B cell (primary cell): Measurements from ENCODE around the gene RPL13. TPM values are rescaled to one million over a fixed set of nuclear protein-coding genes. Genes with fewer than 3 reads are reported as not detected.

Source experiments
- ATAC-seq: fragments of 200-7000 bp; cut with Tn5 transposase; one replicate; pipeline ENCODE4 v1.10.0; 2021; ENCODE audit warnings: low read depth, mild to moderate bottlenecking, moderate number of reproducible peaks, moderate library complexity
- CTCF ChIA-PET: fragments of 350-600 bp; sonication (Branson Sonifier 250); formaldehyde crosslinking; loops from one replicate; lab custom pipeline; 2021; ENCODE audit warnings: antibody characterized with exemption, inconsistent platforms; lab: Charles Lee
- POLR2A ChIA-PET: fragments of 350-600 bp; sonication (Branson Sonifier 250); formaldehyde crosslinking; loops from one replicate; lab custom pipeline; 2021; ENCODE audit warnings: antibody characterized with exemption; lab: Charles Lee
- DNase-seq: peaks from one replicate; pipeline ENCODE4 v3.0.0; 2013
- H2AFZ ChIP-seq: 2 replicates; pipeline ENCODE4 v1.6.1; 2012; ENCODE audit warnings: mild to moderate bottlenecking, low read depth, low read length; ENCODE audit not compliant: insufficient read depth, poor library complexity, severe bottlenecking
- H3K27ac ChIP-seq, 2 donors: 1 replicate in 1 of 2; 2 replicates in 1 of 2; pipeline ENCODE4 v1.5.1; 2012 to 2013; ENCODE audit warnings: low read length in 2 of 2, mild to moderate bottlenecking in 2 of 2, moderate library complexity in 1 of 2
- H3K27me3 ChIP-seq, 4 experiments: fragments of 200-600 bp in 1 of 4; sonication (generic) in 1 of 4; replicated peaks in 1 of 4; 1 replicate in 2 of 4; 2 replicates in 2 of 4; pipeline versions ENCODE4 v1.6.1 to v1.7.0; 2013 to 2016; ENCODE audit warnings: low read length in 3 of 4, mild to moderate bottlenecking in 2 of 4, mixed read lengths in 1 of 4, moderate library complexity in 1 of 4; ENCODE audit not compliant: insufficient read depth in 4 of 4, control insufficient read depth in 3 of 4; ENCODE audit errors: control extremely low read depth in 1 of 4
- H3K36me3 ChIP-seq, 2 experiments: replicated peaks in 1 of 2; 1 replicate in 1 of 2; 2 replicates in 1 of 2; pipeline versions ENCODE4 v1.6.1 to v1.7.1; 2013; ENCODE audit warnings: low read length in 1 of 2; ENCODE audit not compliant: insufficient read depth in 2 of 2, control insufficient read depth in 1 of 2; ENCODE audit errors: control extremely low read depth in 1 of 2, extremely low read depth in 1 of 2
- H3K4me1 ChIP-seq, 2 donors: fragments of 200-600 bp in 1 of 2; sonication (generic) in 1 of 2; 1 replicate in 1 of 2; 2 replicates in 1 of 2; pipeline versions ENCODE4 v1.5.1 to v1.6.1; 2013 to 2017; ENCODE audit warnings: low read length in 2 of 2; ENCODE audit not compliant: control insufficient read depth in 2 of 2, insufficient read depth in 2 of 2
- H3K4me2 ChIP-seq: replicated peaks from 2 replicates; pipeline ENCODE3; 2012; ENCODE audit warnings: mild to moderate bottlenecking, low read depth, low read length; ENCODE audit not compliant: poor library complexity, severe bottlenecking
- H3K4me3 ChIP-seq, 5 experiments: fragments of 200-600 bp in 1 of 5; sonication (generic) in 1 of 5; 1 replicate in 3 of 5; 2 replicates in 2 of 5; pipeline versions ENCODE4 v1.5.1 to v1.7.0; 2011 to 2016; ENCODE audit warnings: low read length in 4 of 5, mild to moderate bottlenecking in 4 of 5, low read depth in 2 of 5, control low read depth in 1 of 5, moderate library complexity in 1 of 5; ENCODE audit not compliant: insufficient read depth in 1 of 5; ENCODE audit errors: control extremely low read depth in 1 of 5, extremely low read depth in 1 of 5
- H3K79me2 ChIP-seq: fragments of 200-600 bp; sonication (generic); one replicate; pipeline ENCODE4 v1.6.0; 2016; ENCODE audit warnings: low read length; ENCODE audit not compliant: control insufficient read depth, insufficient read depth
- H3K9ac ChIP-seq: fragments of 200-600 bp; sonication (generic); 2 replicates; pipeline ENCODE4 v1.6.1; 2017; ENCODE audit warnings: mild to moderate bottlenecking, low read length, moderate library complexity
- H3K9me3 ChIP-seq, 3 donors: one replicate each; pipeline versions ENCODE4 v1.6.1 to v1.7.1; 2013; ENCODE audit warnings: low read length in 2 of 3; ENCODE audit not compliant: control insufficient read depth in 2 of 3, insufficient read depth in 1 of 3; ENCODE audit errors: control extremely low read depth in 1 of 3
- H4K20me1 ChIP-seq: 2 replicates; pipeline ENCODE4 v1.6.0; 2012; ENCODE audit warnings: mild to moderate bottlenecking, low read length; ENCODE audit not compliant: insufficient read depth, control insufficient read depth, poor library complexity, severe bottlenecking
- H3K27ac Mint-ChIP-seq: one replicate; pipeline ENCODE4 v1.8.0; 2021; ENCODE audit warnings: mixed read lengths
- H3K27me3 Mint-ChIP-seq: one replicate; pipeline ENCODE4 v1.8.0; 2021; ENCODE audit warnings: mixed read lengths
- H3K4me1 Mint-ChIP-seq: one replicate; pipeline ENCODE4 v1.8.0; 2021; ENCODE audit warnings: mixed read lengths
- H3K4me3 Mint-ChIP-seq: one replicate; pipeline ENCODE4 v1.8.0; 2021; ENCODE audit warnings: mixed read lengths
- H3K9me3 Mint-ChIP-seq: one replicate; pipeline ENCODE4 v1.8.0; 2022; ENCODE audit warnings: mixed read lengths; ENCODE audit not compliant: insufficient read depth
- CTCF ChIP-seq: fragments of 200-600 bp; IDR thresholded peaks from one replicate; pipeline ENCODE4 v1.8.0; 2022; ENCODE audit warnings: antibody characterized with exemption, mild to moderate bottlenecking
- EZH2 ChIP-seq: IDR thresholded peaks from 2 replicates; pipeline ENCODE4 v1.6.1; 2012; ENCODE audit warnings: borderline replicate concordance, low read depth, mild to moderate bottlenecking, moderate library complexity, low read length; ENCODE audit not compliant: insufficient read depth, poor library complexity, severe bottlenecking
- WGBS: methylation state at CpG from one replicate; pipeline ENCODE4 v1.1.5; 2013; ENCODE audit warnings: missing lambda C conversion rate; ENCODE audit not compliant: insufficient coverage; 5-methylcytosine and 5-hydroxymethylcytosine counted together
- intact Hi-C: fragments of 100-400 bp; cut with micrococcal nuclease; formaldehyde crosslinking; loops from one replicate; pipeline ENCODE4 v1.10.0; 2022
- polyA plus RNA-seq: library from polyadenylated mRNA; depleted of rRNA; stranded (reverse); fragments of >200 nt; gene quantifications from 2 replicates; pipeline ENCODE4 v1.2.3, GENCODE V29; 2012
- total RNA-seq, 2 donors: library from RNA; stranded (reverse); fragments of 120-200 nt in 1 of 2; gene quantifications; 1 replicate in 1 of 2; 2 replicates in 1 of 2; pipeline versions ENCODE4 v1.2.3 to v1.2.4, GENCODE V29; 2013 to 2022

RPL13 gene
- total and polyA plus RNA-seq, 2 donors (not counting 1 experiment from before 2014, with no cell fraction given): 3,184 to 11,676 TPM

- H3K27ac ChIP-seq: no peak overlapping the region
- Mint-ChIP-seq H3K4me3 (no peak overlapping the region), H3K27ac (no peak overlapping the region), H3K27me3 (peaks cover 14% of the 10 kb centered on the region), H3K9me3 (no peaks in the 10 kb centered on the region), H3K4me1 (peaks cover 16% of the 10 kb centered on the region)
- H3K79me2 ChIP-seq: no peaks in the 10 kb centered on the region
- ChIA-PET CTCF (no interaction called here), POLR2A (interaction anchor here (1.3 kb wide), 1 partner anchor 12 kb away, joined by 9 read pairs; no protein-coding TSS in a partner anchor)
- H3K4me1 ChIP-seq: peaks cover 29 to 30% of the 10 kb centered on the region in 2 donors
- 55% methylated on average over 89 of the region's 89 CpGs for WGBS
- H3K4me3 ChIP-seq: no peak overlapping the region
- H3K4me2 ChIP-seq: peak overlapping the region; percentile 94
- peak overlapping the region; percentile 32 for H3K9ac ChIP-seq
- H4K20me1 ChIP-seq: peaks cover 4% of the 10 kb centered on the region
- H3K27me3 ChIP-seq: peaks cover 0 to 22% (median 5%) of the 10 kb centered on the region in 4 experiments
- no peaks in the 10 kb centered on the region for H3K36me3 ChIP-seq
- peak overlapping the region; percentile 49 for H2AFZ ChIP-seq
- no peak for ATAC-seq
- intact Hi-C loops: no loop called here
- H3K9me3 ChIP-seq: no peaks in the 10 kb centered on the region
- DNase-seq: no peak
- TF ChIP-seq CTCF (no peak), EZH2 (no peak)
These were observed 15.9 kb downstream of the RPL13 start for GRCh38 chr16:89576153-89577054.
